Motor neuron (in vitro differentiated cells): ENCODE data around the gene SLC25A22. TPM values are rescaled to one million over a fixed set of nuclear protein-coding genes. Genes with fewer than 3 reads are reported as not detected.

Experiments
- ATAC-seq, 8 experiments: fragments of 200-7000 bp; cut with Tn5 transposase; replicated peaks in 6 of 8; 2 replicates each; pipeline ENCODE4 v1.8.0; 2021; ENCODE audit warnings: mild to moderate bottlenecking in 8 of 8, moderate library complexity in 8 of 8
- H3K27ac ChIP-seq, 2 donors: fragments of 250-450 bp; sonication (Bioruptor Pico); 2 replicates each; pipeline ENCODE4 v1.9.0; 2021; ENCODE audit warnings: antibody characterized with exemption in 2 of 2, mild to moderate bottlenecking in 2 of 2, moderate library complexity in 1 of 2
- H3K4me1 ChIP-seq, 2 donors: fragments of 250-450 bp; sonication (Bioruptor Pico); replicated peaks in 1 of 2; 2 replicates each; pipeline ENCODE4 v1.6.1; 2021; ENCODE audit warnings: antibody characterized with exemption in 2 of 2, mild to moderate bottlenecking in 2 of 2, moderate library complexity in 1 of 2
- H3K4me3 ChIP-seq, 5 donors: fragments of 250-450 bp; sonication (Bioruptor Pico); 2 replicates each; pipeline ENCODE4 v1.9.0; 2021; ENCODE audit warnings: antibody characterized with exemption in 5 of 5, mild to moderate bottlenecking in 5 of 5, moderate library complexity in 4 of 5
- WGBS, 10 experiments: fragments of 450-650 bp; shearing (Covaris generic); methylation state at CpG; one replicate each; pipeline ENCODE4 v1.0.0; 2022; 5-methylcytosine and 5-hydroxymethylcytosine counted together
- in situ Hi-C, 9 experiments: fragments of 400-800 bp; cut with MboI; loops; one replicate each; pipeline ENCODE4 v1.15.0; 2021; ENCODE audit warnings: low sequenced_read_pairs in 9 of 9, low pct_unique_long_range_greater_than_20kb in 2 of 9; ENCODE audit not compliant: unreplicated experiment in 9 of 9
- total RNA-seq, 8 experiments: library from RNA; unstranded; fragments of 300-600 nt; gene quantifications; 2 replicates each; pipeline versions ENCODE4 v1.2.3 to v1.2.4, GENCODE V29; 2022

SLC25A22 gene
- total RNA-seq, 8 experiments from 2014 or later, result 21.4 to 45.6 (median 31.7) TPM

DNA sequence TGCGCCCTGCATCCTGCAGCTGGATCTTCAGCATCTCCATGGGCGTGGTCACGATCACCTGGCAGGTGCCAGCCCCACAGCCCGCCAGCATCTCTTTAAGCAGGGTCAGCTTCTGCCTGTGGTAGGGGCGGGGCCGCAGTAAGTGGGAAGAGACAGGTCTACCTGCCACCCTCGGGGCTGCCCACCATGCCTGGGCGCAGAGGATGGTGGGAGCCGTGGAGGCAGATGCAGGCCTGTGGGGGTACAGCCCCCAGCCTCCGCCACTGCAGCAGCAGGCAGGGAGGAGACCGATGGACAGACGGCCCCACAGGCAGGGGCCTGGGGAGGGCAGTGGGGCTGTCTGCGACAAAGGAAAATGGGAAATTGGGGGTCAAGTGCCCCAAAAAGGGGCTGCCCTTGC is 5.2 kb downstream of the SLC25A22 start:
- ATAC-seq, result no peak
- Histone ChIP-seq H3K27ac (no peak overlapping the region), H3K4me1 (peaks cover 30 to 51% of the 10 kb centered on the region in 2 donors), H3K4me3 (no peak overlapping the region)
- 98 to 100% methylated on average over 2 to 7 of the region's 13 CpGs; no CpG with 5 or more reads in 8 of the 10 experiments for WGBS, 10 experiments
- in situ Hi-C loops, result no loop called here

DNA sequence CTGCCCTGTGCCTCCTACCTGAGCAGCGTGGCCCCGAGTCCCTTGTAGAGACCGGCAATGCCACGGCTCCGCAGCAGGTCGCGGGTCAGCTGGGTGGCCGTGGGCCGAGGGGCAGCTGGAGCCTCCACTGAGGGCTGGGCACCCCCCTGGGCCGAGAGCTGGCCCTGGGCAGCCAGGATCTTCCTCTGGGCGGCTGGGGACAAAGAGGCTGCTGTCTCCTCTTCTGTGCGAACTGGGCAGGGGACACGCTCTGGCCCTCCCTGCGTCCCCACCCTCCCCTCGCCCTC is 5.6 kb downstream of the SLC25A22 start:
- Histone ChIP-seq H3K27ac (no peak overlapping the region), H3K4me3 (no peak overlapping the region), H3K4me1 (peaks cover 30 to 51% of the 10 kb centered on the region in 2 donors)
- in situ Hi-C loops, result no loop called here
- 100% methylated on average over 2 of the region's 15 CpGs; no CpG with 5 or more reads in 9 of the 10 experiments for WGBS, 10 experiments
- ATAC-seq, result no peak

DNA sequence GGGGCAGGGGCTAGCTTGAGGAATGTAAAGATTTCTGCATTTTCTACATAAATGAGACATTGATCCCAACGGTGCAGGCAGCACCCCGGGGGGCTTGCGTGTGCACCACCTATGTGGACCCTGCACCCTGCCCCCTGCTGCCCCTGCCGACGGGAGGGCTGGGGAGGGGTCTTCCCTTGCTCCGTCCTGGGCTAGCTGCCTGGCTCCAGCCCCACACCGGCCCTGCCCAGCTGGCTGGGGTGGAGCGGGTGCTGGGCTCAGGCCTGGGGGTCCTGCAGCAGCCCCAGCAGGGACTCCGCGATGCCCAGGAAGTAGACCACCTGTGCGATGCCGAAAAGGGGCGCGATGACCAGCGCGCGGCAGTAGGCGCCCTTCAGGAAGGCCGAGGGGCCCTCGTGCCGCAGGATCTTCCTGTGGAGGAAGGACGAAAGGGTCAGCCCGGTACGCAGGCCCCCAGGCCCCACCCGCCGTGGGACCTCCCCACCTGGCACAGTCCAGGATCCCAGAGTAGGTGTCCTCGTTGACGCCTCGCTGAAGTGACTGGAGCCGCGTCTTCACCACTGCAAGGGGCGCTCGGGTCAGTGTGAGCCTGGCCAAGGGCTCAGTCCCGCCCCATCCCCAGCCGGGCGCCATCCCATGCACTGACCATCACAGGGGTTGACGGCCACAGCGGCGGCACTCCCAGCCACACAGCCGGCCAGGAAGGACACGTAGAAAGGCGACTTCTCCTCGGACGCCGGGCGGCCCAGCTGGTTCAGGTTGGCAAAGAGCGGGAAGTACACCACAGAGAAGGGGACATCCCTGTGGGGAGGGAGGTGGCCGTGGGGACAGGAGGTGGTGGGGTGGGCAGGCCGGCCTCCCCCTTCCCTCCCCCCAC is 6.2 kb downstream of the SLC25A22 start:
- 91 to 100% methylated on average over 1 to 10 of the region's 49 CpGs; no CpG with 5 or more reads in 8 of the 10 experiments for WGBS, 10 experiments
- in situ Hi-C loops, result no loop called here
- ATAC-seq, result no peak
- H3K4me1 ChIP-seq, result peaks cover 30 to 51% of the 10 kb centered on the region in 2 donors
- no peak overlapping the region for H3K27ac ChIP-seq
- no peak overlapping the region for H3K4me3 ChIP-seq

DNA sequence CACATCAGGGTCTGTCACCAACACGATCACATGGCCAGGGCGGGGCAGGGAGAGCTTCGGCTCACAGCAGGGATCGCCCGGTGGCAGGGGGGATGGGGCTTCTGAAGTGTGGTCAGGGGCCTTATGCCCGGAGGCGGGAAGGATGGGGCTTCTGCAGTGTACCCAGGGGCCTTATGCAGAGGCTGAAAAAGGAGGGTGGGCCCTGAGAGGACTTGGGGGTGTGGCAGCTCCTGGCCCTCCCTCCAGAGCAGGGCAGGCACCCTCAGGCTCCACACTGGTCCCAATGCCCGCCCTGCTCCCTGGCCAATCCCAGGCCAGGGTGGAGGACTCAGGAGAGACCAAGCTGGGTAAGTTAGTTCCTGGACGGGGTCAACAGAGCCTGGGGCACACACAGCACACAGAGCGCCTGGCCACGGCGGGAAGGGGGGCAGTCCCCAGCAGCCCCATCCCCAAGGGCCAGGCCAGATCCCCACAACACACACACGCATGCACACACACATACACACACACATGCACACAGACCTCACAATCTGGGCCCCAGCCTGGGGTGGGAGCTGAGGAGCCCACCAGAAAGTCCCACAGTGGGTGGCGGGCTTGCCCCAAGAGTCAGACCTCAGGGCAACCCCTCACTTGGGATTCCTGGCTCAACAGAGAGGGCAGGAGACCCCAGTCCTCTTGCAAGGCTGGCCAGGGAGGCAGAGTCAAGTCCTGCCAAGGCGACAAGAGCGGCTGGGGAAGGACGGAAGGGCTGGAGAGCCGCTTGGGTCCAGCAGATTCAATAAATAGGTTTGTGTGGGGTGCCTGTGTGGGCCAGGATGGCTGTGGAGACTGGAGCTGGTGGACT is 7.1 kb downstream of the SLC25A22 start:
- peaks cover 25 to 43% of the 10 kb centered on the region in 2 donors for H3K4me1 ChIP-seq
- no peak overlapping the region for H3K4me3 ChIP-seq
- H3K27ac ChIP-seq, result no peak overlapping the region
- ATAC-seq, result peak; percentile 31 to 69 (median 54)
- in situ Hi-C loops, result no loop called here
- 43 to 100% (median 68%) methylated on average over 1 to 5 of the region's 18 CpGs; no CpG with 5 or more reads in 6 of the 10 experiments for WGBS, 10 experiments

DNA sequence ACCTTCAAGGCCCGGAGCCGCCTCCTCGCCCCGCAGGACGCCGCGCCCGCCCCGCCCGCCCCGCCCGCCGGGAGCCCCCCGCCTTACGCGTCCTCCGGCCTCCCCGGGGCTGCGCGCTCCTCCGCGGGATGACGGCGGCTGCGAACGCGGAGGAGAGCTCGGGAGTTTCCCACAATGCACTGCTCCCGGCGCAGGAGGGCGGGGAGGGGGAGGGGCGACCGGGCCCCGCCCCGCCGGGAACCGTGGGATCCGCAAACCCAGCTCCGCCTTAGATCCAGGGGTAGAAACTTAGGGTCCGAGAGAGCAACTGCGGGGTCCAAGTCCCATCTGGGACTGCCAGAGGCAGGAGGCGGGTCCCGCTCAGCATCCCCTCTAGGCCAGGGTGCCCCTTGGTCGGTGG is 8.1 kb downstream of the SLC25A22 start, which contains the start of gene CEND1:
TSS of gene CEND1 (minus strand) at position 148 of the 400 bp plus-strand sequence. CDS start 1,514 bp downstream, outside the sequence.
- in situ Hi-C loops, result no loop called here
- H3K27ac ChIP-seq, result peak within 1 kb of the TSS; percentile 68 to 80
- H3K4me3 ChIP-seq, result peak within 1 kb of the TSS; percentile 35 to 58 (median 49)
- 50% methylated on average over 2 of the region's 44 CpGs; no CpG with 5 or more reads in 9 of the 10 experiments for WGBS, 10 experiments
- ATAC-seq, result peak; percentile 6 to 60 (median 42)
- H3K4me1 ChIP-seq, result peaks cover 15 to 33% of the 10 kb centered on the region in 2 donors

DNA sequence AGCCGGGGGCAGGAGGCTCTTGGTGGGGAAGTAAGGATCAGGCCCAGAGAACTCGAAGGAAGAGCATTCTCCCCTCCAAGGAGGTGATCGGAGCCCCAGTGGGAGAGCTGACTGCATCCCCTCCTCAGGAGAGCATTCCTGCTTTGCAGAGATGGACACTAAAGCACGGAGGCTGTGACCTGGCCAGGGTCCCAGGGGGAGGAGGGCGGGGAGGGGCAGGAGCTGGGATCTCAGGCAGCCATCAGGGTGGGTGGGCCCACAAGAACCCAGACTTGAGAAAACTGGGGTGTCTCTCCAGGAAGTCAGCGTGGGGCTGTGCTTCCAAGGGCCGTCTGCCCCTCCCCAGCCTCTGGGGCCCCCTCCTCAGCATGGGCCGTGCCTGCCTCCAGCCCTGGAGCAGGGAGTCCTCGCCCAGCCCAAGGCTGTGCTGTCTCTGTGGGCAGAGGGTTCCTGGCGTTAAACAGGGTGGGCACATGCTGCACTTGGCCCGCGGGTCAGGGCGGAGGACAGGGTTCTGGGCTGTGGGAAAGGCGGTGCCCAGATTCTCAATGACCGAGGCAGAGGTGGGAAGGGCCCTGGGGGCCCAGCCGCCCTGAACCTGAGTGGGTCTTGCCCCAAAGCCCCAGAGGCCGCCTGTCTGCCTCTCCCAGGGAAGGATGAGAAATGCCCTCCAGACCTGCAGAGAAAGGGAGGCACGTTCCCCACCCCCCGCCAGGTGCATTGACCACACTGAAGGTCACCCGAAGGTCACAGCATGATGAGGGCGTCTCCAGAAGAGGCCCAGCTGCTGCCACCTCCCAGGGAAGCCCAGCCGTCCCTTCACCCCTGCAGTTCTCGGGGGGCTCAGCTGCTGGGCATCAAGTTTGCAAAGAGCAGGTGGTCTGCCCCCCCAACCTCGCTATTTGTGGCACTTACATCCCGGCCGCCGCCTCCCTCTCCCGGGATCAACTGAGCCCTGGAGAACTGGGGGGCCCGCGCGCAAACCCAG is 8.8 kb downstream of the SLC25A22 start:
- WGBS, 10 experiments, result 5 to 67% (median 29%) methylated on average over 1 to 4 of the region's 31 CpGs; no CpG with 5 or more reads in 6 of the 10 experiments
- H3K4me3 ChIP-seq, result peak overlapping the region; percentile 35 to 58 (median 49)
- peak in 7 of 8 experiments; percentile 1 to 9 (median 4) for ATAC-seq
- peaks cover 11 to 29% of the 10 kb centered on the region in 2 donors for H3K4me1 ChIP-seq
- peak overlapping the region; percentile 68 to 80 for H3K27ac ChIP-seq
- in situ Hi-C loops, result no loop called here

DNA sequence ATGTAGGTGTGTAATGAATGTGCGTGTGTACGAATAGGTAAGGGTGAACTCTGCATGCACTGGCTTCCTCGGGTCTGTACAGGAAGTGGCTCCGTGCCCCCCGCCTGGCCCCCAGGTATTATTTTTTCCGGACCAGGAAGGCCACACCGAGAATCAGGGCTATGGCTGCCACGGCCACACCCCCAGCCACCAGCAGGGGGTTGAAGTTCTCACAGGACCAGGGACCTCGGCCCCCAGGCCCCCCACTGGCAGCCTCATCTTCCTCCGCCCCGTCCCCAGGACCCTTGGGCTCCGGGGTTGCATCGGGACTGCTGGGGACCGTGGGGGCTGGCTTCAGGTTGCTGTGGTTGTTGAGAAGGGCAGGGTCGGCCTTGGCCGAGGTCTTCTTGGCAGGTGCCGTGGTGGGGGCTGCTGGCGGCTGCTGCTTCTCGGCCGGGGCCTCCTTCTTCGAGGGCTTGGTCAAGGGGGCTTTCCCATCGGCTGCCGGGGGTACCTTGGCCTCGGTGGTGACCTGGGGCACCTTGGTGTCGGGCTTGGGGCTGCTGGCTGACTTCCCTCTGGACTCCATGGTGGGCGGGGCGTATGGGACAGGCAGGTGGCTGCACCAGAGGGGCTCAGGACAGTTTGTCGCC is 10.0 kb downstream of the SLC25A22 start:
- peaks cover 14 to 33% of the 10 kb centered on the region in 2 donors for H3K4me1 ChIP-seq
- no peak overlapping the region for H3K4me3 ChIP-seq
- peak overlapping the region in 1 of 2 donors; percentile 80 for H3K27ac ChIP-seq
- 67% methylated on average over 1 of the region's 28 CpGs; no CpG with 5 or more reads in 9 of the 10 experiments for WGBS, 10 experiments
- ATAC-seq, result no peak
- in situ Hi-C loops, result no loop called here

DNA sequence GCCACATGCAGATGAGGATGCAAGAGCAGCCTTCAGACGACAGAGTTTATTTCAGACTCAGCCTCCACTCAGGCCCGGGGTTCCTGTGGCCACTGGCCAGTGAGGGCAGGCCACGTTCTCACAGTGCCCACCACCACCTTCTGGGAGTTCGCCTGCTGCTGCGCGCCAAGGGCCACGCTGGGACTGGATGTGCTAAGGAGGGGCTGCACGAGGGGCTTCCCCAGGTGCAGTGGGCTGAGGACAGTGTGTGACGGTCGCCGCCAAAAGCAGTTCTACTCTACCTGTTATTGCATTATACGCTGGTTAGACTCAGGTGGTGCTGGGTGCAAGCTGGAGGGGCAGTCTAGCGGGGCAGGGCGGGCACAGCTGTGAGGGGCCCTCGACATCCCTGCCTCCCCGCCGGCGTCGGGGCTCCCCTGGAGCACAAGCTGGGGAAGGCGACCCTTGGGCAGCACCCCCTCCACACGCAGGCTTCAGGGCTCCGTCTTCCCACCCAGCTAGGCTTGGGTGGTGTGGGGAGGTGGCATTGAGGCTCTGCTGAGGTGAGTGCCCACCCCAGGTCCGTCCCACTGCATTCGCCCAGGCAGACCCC is 10.9 kb downstream of the SLC25A22 start:
- in situ Hi-C loops, result no loop called here
- WGBS, 10 experiments, result 42 to 100% methylated on average over 1 to 2 of the region's 24 CpGs; no CpG with 5 or more reads in 8 of the 10 experiments
- Histone ChIP-seq H3K4me1 (peaks cover 18 to 36% of the 10 kb centered on the region in 2 donors), H3K4me3 (no peak overlapping the region), H3K27ac (no peak overlapping the region)
- ATAC-seq, result no peak

DNA sequence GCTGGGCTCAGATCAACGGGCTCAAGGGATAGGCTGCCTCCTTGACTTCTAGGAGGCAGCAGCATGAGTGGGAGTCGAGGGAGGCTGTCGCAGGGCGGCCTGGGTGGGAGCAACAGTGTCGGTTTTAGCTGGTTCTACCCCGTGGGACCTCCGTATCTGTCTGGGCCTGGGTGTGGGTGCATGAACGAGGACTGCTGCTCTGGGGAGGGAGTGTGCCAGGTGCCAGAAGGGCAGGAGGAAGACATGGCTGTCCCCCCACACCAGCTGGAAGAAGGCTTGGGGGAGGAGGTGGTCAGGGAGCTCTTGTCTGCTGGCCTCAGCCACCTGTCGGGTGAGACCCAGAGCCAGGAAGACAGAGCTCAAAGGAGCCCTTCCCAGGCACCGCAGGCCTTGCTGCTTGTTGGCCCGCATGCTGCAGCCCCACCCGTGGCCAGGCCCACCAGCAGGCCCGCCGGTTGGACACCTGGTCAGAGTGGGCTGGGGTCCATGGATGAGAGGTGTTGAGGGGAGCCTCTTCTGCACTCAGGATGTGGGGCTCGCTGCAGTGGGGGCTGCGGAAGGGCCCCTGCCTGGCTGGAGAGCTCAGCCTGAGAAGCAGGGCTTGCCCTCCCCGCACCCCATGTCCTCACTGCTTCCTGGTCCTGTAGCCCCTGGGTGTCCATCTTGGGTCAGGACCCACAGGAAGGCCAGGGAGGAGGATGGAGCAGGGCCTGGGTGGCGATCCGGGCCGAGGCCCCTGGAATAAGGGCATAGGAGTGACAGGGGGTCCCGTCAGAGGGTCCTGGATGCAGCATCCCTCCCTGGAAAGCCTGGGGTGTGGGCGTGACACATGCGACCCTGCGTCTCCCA is 11.6 kb downstream of the SLC25A22 start:
- Histone ChIP-seq H3K4me3 (no peak overlapping the region), H3K27ac (no peak overlapping the region), H3K4me1 (peaks cover 18 to 36% of the 10 kb centered on the region in 2 donors)
- no peak for ATAC-seq
- in situ Hi-C loops, result no loop called here
- WGBS, 10 experiments, result 68 to 100% (median 80%) methylated on average over 1 to 5 of the region's 24 CpGs; no CpG with 5 or more reads in 5 of the 10 experiments

DNA sequence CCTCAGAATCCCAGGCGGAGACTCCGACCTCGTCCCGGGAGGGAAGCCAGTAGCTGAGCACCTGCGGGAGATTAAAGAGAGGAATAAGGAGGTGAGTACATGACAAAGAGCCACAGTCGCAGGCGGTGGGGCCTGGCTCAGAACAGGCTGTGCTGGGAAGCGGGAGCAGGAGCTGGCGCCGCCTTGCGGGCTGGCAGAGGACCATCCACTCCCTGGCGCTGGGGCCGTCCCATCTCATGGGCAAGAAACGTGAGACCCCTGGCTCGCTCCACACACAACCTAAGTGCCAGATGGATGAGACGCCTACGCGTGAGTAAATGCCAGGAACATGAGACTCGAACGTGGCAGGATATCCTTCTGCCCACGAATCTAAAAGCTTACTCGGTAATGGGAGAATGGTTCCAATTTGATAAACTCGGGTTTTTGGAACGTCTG is 14.5 kb downstream of the SLC25A22 start:
- Histone ChIP-seq H3K4me3 (no peak overlapping the region), H3K4me1 (peaks cover 9 to 11% of the 10 kb centered on the region in 2 donors), H3K27ac (no peak overlapping the region)
- ATAC-seq, result peak; percentile 86 to 97 (median 90)
- in situ Hi-C loops, result no loop called here
- 0 to 47% (median 3%) methylated on average over 1 to 10 of the region's 24 CpGs; no CpG with 5 or more reads in 2 of the 10 experiments for WGBS, 10 experiments
